GM23338 (cell line): ENCODE results near the gene TMEM255B. TPM values are rescaled to one million over a fixed set of nuclear protein-coding genes. Genes with fewer than 3 reads are reported as not detected.

Experiments
- ATAC-seq: fragments of 200-7000 bp; cut with Tn5 transposase; 3 replicates; pipeline ENCODE4 v1.9.1; 2020
- DNase-seq: peaks from one replicate; pipeline ENCODE4 v3.0.0-alpha.2; 2015; ENCODE audit warnings: low spot score
- H2AFZ ChIP-seq: fragments of 200-600 bp; sonication (generic); 2 replicates; pipeline ENCODE4 v1.8.0; 2016; ENCODE audit warnings: antibody characterized with exemption, mild to moderate bottlenecking, moderate library complexity
- H3F3A ChIP-seq: fragments of 200-600 bp; sonication (generic); replicated peaks from 2 replicates; pipeline ENCODE4 v1.8.0; 2017; ENCODE audit warnings: antibody characterized with exemption, mixed run types, low read depth
- H3K27ac ChIP-seq: fragments of 200-600 bp; sonication (generic); 2 replicates; pipeline ENCODE4 v1.6.1; 2016; ENCODE audit warnings: low read depth
- H3K27me3 ChIP-seq: fragments of 200-600 bp; sonication (generic); 2 replicates; pipeline ENCODE4 v1.8.0; 2016; ENCODE audit warnings: mild to moderate bottlenecking, mixed run types, moderate library complexity; ENCODE audit not compliant: insufficient read depth
- H3K36me3 ChIP-seq: fragments of 200-600 bp; sonication (generic); 2 replicates; pipeline ENCODE4 v1.8.0; 2016; ENCODE audit warnings: mild to moderate bottlenecking; ENCODE audit not compliant: insufficient read depth
- H3K4me1 ChIP-seq: fragments of 200-600 bp; sonication (generic); 2 replicates; pipeline ENCODE4 v1.8.0; 2016; ENCODE audit warnings: mild to moderate bottlenecking, moderate library complexity; ENCODE audit not compliant: insufficient read depth
- H3K4me2 ChIP-seq: fragments of 200-600 bp; sonication (generic); 2 replicates; pipeline ENCODE4 v1.7.1; 2017; ENCODE audit warnings: mixed run types
- H3K4me3 ChIP-seq: fragments of 200-600 bp; sonication (generic); 2 replicates; pipeline ENCODE4 v1.6.1; 2016; ENCODE audit warnings: mixed run types
- H3K79me2 ChIP-seq: fragments of 200-600 bp; sonication (generic); replicated peaks from 2 replicates; pipeline ENCODE4 v1.8.0; 2017; ENCODE audit warnings: mild to moderate bottlenecking; ENCODE audit not compliant: insufficient read depth
- H3K9me2 ChIP-seq: fragments of 200-600 bp; sonication (generic); 2 replicates; pipeline ENCODE4 v1.8.0; 2017; ENCODE audit not compliant: insufficient read depth
- H4K20me1 ChIP-seq: fragments of 200-600 bp; sonication (generic); replicated peaks from 2 replicates; pipeline ENCODE4 v1.8.0; 2017; ENCODE audit warnings: mild to moderate bottlenecking; ENCODE audit not compliant: insufficient read depth
- H3K27ac Mint-ChIP-seq: 2 replicates; pipeline ENCODE4 v1.8.0; 2020; ENCODE audit warnings: inconsistent platforms, mild to moderate bottlenecking, moderate library complexity, mixed read lengths
- H3K27me3 Mint-ChIP-seq: 3 replicates; pipeline ENCODE4 v1.8.0; 2022; ENCODE audit warnings: low read depth, mild to moderate bottlenecking, moderate library complexity, mixed read lengths, inconsistent platforms; ENCODE audit not compliant: insufficient read depth, poor library complexity
- H3K36me3 Mint-ChIP-seq: 3 replicates; pipeline ENCODE4 v1.8.0; 2021; ENCODE audit warnings: low read depth, mild to moderate bottlenecking, inconsistent platforms, moderate library complexity, mixed read lengths
- H3K4me1 Mint-ChIP-seq: 3 replicates; pipeline ENCODE4 v1.8.0; 2020; ENCODE audit warnings: mild to moderate bottlenecking, inconsistent platforms, mixed read lengths
- H3K4me3 Mint-ChIP-seq: 3 replicates; pipeline ENCODE4 v1.8.0; 2021; ENCODE audit warnings: moderate library complexity, mild to moderate bottlenecking, inconsistent platforms, mixed read lengths
- H3K9me3 Mint-ChIP-seq: 3 replicates; pipeline ENCODE4 v1.8.0; 2020; ENCODE audit warnings: moderate library complexity, mild to moderate bottlenecking, inconsistent platforms, mixed read lengths
- CREB1 ChIP-seq: fragments of 250-450 bp; sonication (Bioruptor Pico); IDR thresholded peaks from 2 replicates; pipeline ENCODE4 v1.5.0; 2020; ENCODE audit warnings: low read depth, mild to moderate bottlenecking, moderate library complexity
- CTCF ChIP-seq, 2 experiments: fragments of 200-600 bp in 1 of 2; sonication (generic) in 1 of 2; conservative IDR thresholded peaks; 2 replicates each; pipeline versions ENCODE4 v1.5.1 to v1.6.1; 2016 to 2017; ENCODE audit warnings: antibody characterized with exemption in 2 of 2, low read depth in 2 of 2, mild to moderate bottlenecking in 2 of 2, moderate library complexity in 1 of 2
- ETS1 ChIP-seq: IDR thresholded peaks from 2 replicates; pipeline ENCODE4 v1.6.1; 2016; ENCODE audit warnings: antibody characterized with exemption
- EZH2 ChIP-seq: fragments of 200-600 bp; sonication (generic); IDR thresholded peaks from one replicate; pipeline ENCODE4 v1.8.0; 2017; ENCODE audit warnings: antibody characterized with exemption, mild to moderate bottlenecking, low read depth; ENCODE audit not compliant: unreplicated experiment
- EZH2phosphoT487 ChIP-seq: fragments of 200-600 bp; sonication (generic); IDR thresholded peaks from one replicate; pipeline ENCODE4 v1.8.1; 2018; ENCODE audit warnings: antibody characterized with exemption; ENCODE audit not compliant: unreplicated experiment
- JUNB ChIP-seq: IDR thresholded peaks from one replicate; pipeline ENCODE4 v1.6.1; 2016; ENCODE audit warnings: antibody characterized with exemption; ENCODE audit not compliant: unreplicated experiment
- NANOG ChIP-seq: IDR thresholded peaks from 2 replicates; pipeline ENCODE4 v1.6.1; 2016; ENCODE audit warnings: antibody characterized with exemption, borderline replicate concordance
- POLR2AphosphoS5 ChIP-seq: IDR thresholded peaks from 2 replicates; pipeline ENCODE4 v1.6.1; 2016; ENCODE audit warnings: antibody characterized with exemption, low read depth
- STAT1 ChIP-seq: IDR thresholded peaks from one replicate; pipeline ENCODE4 v1.6.1; 2016; ENCODE audit warnings: antibody characterized with exemption; ENCODE audit not compliant: unreplicated experiment
- ZNF114 ChIP-seq: fragments of 250-450 bp; sonication (Bioruptor Pico); IDR thresholded peaks from 2 replicates; pipeline ENCODE4 v1.5.0; 2020; ENCODE audit warnings: mild to moderate bottlenecking, moderate library complexity
- ZNF331 ChIP-seq: fragments of 250-450 bp; sonication (Bioruptor Pico); IDR thresholded peaks from 2 replicates; pipeline ENCODE4 v1.5.0; 2020; ENCODE audit warnings: low read depth, mild to moderate bottlenecking, moderate library complexity
- ZNF462 ChIP-seq: fragments of 250-450 bp; sonication (Bioruptor Pico); IDR thresholded peaks from 2 replicates; pipeline ENCODE4 v1.5.0; 2020; ENCODE audit warnings: mild to moderate bottlenecking, moderate library complexity
- polyA plus RNA-seq: library from polyadenylated mRNA; unstranded; fragments of >200 nt; fragmentation: Nextera tagmentation; extraction: Ambion mirVana; gene quantifications from 2 replicates; pipeline ENCODE4 v1.2.1, GENCODE V29; 2016
- total RNA-seq: library from RNA; depleted of rRNA; stranded (reverse); fragments of >200 nt; shearing (Covaris generic); gene quantifications from 2 replicates; pipeline ENCODE4 v1.2.3, GENCODE V29; 2014

Gene TMEM255B
- total and polyA plus RNA-seq, 2 experiments from 2014 or later, result 0.69 to 4.4 TPM

- TF ChIP-seq POLR2AphosphoS5, result no peak
- no peak for TF ChIP-seq JUNB
These were observed 89.6 kb downstream of the TMEM255B start (continued) for GRCh38 chr13:113848431-113849260.

GRCh38 chr13:113849546-113849945 lies 90.5 kb downstream of the TMEM255B start:
- Mint-ChIP-seq H3K4me1 (peaks cover 31% of the 10 kb centered on the region), H3K9me3 (no peaks in the 10 kb centered on the region), H3K27ac (no peak overlapping the region), H3K36me3 (no peaks in the 10 kb centered on the region), H3K27me3 (peaks cover 5% of the 10 kb centered on the region), H3K4me3 (no peak overlapping the region)
- H3F3A ChIP-seq, result no peaks in the 10 kb centered on the region
- H3K4me3 ChIP-seq, result no peak overlapping the region
- H3K36me3 ChIP-seq, result no peaks in the 10 kb centered on the region
- no peaks in the 10 kb centered on the region for H3K27me3 ChIP-seq
- H3K9me2 ChIP-seq, result no peaks in the 10 kb centered on the region; the same call in 1 of the 2 replicates
- DNase-seq (no peak), ATAC-seq (no peak)
- peaks cover 3% of the 10 kb centered on the region for H3K4me1 ChIP-seq
- H2AFZ ChIP-seq, result no peak overlapping the region
- H4K20me1 ChIP-seq, result no peaks in the 10 kb centered on the region
- no peak overlapping the region for H3K4me2 ChIP-seq
- no peak overlapping the region for H3K27ac ChIP-seq
- H3K79me2 ChIP-seq, result peaks cover 4% of the 10 kb centered on the region; the same call in 1 of the 2 replicates
- TF ChIP-seq NANOG, result no peak
- TF ChIP-seq STAT1, result no peak
- no peak for TF ChIP-seq JUNB
- no peak for TF ChIP-seq ZNF331 (CRISPR knock-in tag)
- no peak for TF ChIP-seq EZH2phosphoT487
- TF ChIP-seq ZNF114 (CRISPR knock-in tag), result no peak
- TF ChIP-seq ZNF462 (CRISPR knock-in tag), result no peak
- TF ChIP-seq POLR2AphosphoS5, result no peak
- TF ChIP-seq CTCF (conservative IDR thresholded peaks at IDR 0.05; ENCODE audit: low read depth in 2 of 2), result no peak
- no peak for TF ChIP-seq CREB1 (CRISPR knock-in tag)
- TF ChIP-seq EZH2, result no peak
- TF ChIP-seq ETS1, result no peak
